SU-DHL-6 (cell line): ENCODE results near the gene MBD3L2B.
"Not testable (repeated sequence)": the region's sequence is repeated elsewhere in the genome, so short reads cannot be mapped to it uniquely, and the experiment has no call there.

Experiments used
- EZH2phosphoT487 ChIP-seq: fragments of 200-600 bp; sonication (generic), shearing (Covaris generic); conservative IDR thresholded peaks from 2 replicates; pipeline ENCODE4 v1.6.1; 2018; ENCODE audit warnings: mild to moderate bottlenecking, antibody characterized with exemption, low read length, moderate library complexity, mixed read lengths
- TF ChIP-seq, protein P1 (sequence below): fragments of 200-600 bp; sonication (generic); IDR thresholded peaks from one replicate; pipeline ENCODE4 v1.5.1; 2017; ENCODE audit warnings: antibody characterized with exemption, mild to moderate bottlenecking, low read length, moderate library complexity; ENCODE audit not compliant: insufficient read depth, poor library complexity, severe bottlenecking

DNA sequence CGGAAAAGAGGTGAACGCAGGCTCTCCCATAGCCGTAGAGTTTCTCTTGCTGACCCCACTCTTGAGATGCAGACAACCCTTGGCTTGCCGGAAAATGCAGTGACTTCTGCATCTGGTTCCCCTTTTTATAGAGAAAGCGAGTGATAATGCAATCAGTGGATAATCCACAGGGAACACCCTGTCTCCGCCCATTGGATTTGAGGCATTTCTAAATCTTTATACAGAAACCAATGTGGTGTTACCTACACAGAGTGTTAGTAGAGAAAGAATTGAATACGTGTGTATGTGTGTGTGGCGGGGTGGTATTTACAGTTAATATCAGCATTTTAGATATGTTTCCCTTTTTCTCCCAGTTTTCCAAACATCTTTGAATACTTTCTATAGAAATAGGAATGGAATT, 37.3 kb upstream of the MBD3L2B start, which contains the start of gene MBD3L3:
- TF ChIP-seq, protein P1, sequence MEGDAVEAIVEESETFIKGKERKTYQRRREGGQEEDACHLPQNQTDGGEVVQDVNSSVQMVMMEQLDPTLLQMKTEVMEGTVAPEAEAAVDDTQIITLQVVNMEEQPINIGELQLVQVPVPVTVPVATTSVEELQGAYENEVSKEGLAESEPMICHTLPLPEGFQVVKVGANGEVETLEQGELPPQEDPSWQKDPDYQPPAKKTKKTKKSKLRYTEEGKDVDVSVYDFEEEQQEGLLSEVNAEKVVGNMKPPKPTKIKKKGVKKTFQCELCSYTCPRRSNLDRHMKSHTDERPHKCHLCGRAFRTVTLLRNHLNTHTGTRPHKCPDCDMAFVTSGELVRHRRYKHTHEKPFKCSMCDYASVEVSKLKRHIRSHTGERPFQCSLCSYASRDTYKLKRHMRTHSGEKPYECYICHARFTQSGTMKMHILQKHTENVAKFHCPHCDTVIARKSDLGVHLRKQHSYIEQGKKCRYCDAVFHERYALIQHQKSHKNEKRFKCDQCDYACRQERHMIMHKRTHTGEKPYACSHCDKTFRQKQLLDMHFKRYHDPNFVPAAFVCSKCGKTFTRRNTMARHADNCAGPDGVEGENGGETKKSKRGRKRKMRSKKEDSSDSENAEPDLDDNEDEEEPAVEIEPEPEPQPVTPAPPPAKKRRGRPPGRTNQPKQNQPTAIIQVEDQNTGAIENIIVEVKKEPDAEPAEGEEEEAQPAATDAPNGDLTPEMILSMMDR: not testable (repeated sequence)
- TF ChIP-seq EZH2phosphoT487: not testable (repeated sequence)
